ENCODE data around the gene PHTF2. TPM values are rescaled to one million over a fixed set of nuclear protein-coding genes. Genes with fewer than 3 reads are reported as not detected.

The PHTF2 gene
- total and polyA plus RNA-seq, 10 of the 15 experiments (the other 5 are each of a cell fraction or from before 2014, with no cell fraction given) = 12.9 to 41.8 (median 27.0) TPM

GRCh38 chr7:77798394-77799077, at the start of gene PHTF2, which contains the start of gene TMEM60 (continued):
- TF ChIP-seq ZBTB4 (CRISPR knock-in tag; IDR thresholded peaks at IDR 0.05) (no peak), MXI1 (IDR thresholded peaks at IDR 0.05; ENCODE audit: low read depth, low read length) (0 out of 2 replicates have a peak, but pooled peaks have one; percentile 46), PKNOX1 (IDR thresholded peaks at IDR 0.05) (peak; percentile 100), EED (IDR thresholded peaks at IDR 0.05; ENCODE audit: low read depth) (peak; percentile 84), ZNF217 (IDR thresholded peaks at IDR 0.05) (no peak; the same call in 1 of the 2 replicates), ZNF384 (IDR thresholded peaks at IDR 0.05; ENCODE audit: borderline replicate concordance, low read depth, low read length) (peak; percentile 90; the same call in 1 of the 2 replicates), HDAC2 (IDR thresholded peaks at IDR 0.05) (no peak), MYC (IDR thresholded peaks at IDR 0.05; ENCODE audit: insufficient read depth, insufficient read length, insufficient replicate concordance, low read length, severe bottlenecking) (no peak), FOS (IDR thresholded peaks at IDR 0.05; ENCODE audit: borderline replicate concordance, extremely low read depth, insufficient read length) (peak; percentile 87), RAD21 (IDR thresholded peaks at IDR 0.05; ENCODE audit: insufficient read depth, low read depth, low read length) (no peak), EGR1 (IDR thresholded peaks at IDR 0.05; ENCODE audit: borderline replicate concordance in 1 of 2, low read depth in 2 of 2, low read length in 2 of 2) (0 out of 3 replicates have a peak, but pooled peaks of 1 of the 2 experiments have one; percentile 30), NFIC (IDR thresholded peaks at IDR 0.05; ENCODE audit: low read depth, low read length) (peak; percentile 27; the same call in 1 of the 2 replicates), SREBF1 (IDR thresholded peaks at IDR 0.05; ENCODE audit: low read length) (no peak), POLR2AphosphoS2 (IDR thresholded peaks at IDR 0.05; ENCODE audit: low read depth, low read length) (no peak), JUNB (IDR thresholded peaks at IDR 0.05) (no peak), TAF1 (IDR thresholded peaks at IDR 0.05; ENCODE audit: borderline replicate concordance, low read depth, low read length) (peak; percentile 57; the same call in 1 of the 2 replicates), POLR2A (IDR thresholded peaks at IDR 0.05; ENCODE audit: low read depth, low read length) (peak; percentile 76), RFX5 (IDR thresholded peaks at IDR 0.05; ENCODE audit: low read depth, low read length) (peak; percentile 46; the same call in 1 of the 2 replicates), NRF1 (conservative IDR thresholded peaks at IDR 0.05; ENCODE audit: low read depth, low read length) (0 out of 2 replicates have a peak, but pooled peaks have one; percentile 1), SUPT20H (IDR thresholded peaks at IDR 0.05; ENCODE audit: borderline replicate concordance, control insufficient read depth, low read depth, low read length) (no peak), TARDBP (IDR thresholded peaks at IDR 0.05; ENCODE audit: borderline replicate concordance) (no peak), ZBTB40 (IDR thresholded peaks at IDR 0.05; ENCODE audit: borderline replicate concordance) (peak; percentile 90)
